HepG2 (cell line): Measurements from ENCODE around the gene GADD45B. TPM values are rescaled to one million over a fixed set of nuclear protein-coding genes. Genes with fewer than 3 reads are reported as not detected.
A peak's percentile ranks its signal among the peaks of the same experiment; 100 is the strongest.

ENCODE experiments used
- BCL3 ChIP-seq: sonication (generic); formaldehyde crosslinking; IDR thresholded peaks from 2 replicates; pipeline ENCODE4 v1.5.1; 2020; ENCODE audit warnings: mild to moderate bottlenecking, missing genetic modification reagents, moderate library complexity
- CHCHD3 ChIP-seq: sonication (generic); formaldehyde crosslinking; IDR thresholded peaks from 2 replicates; pipeline ENCODE4 v1.8.0; 2022; ENCODE audit warnings: mild to moderate bottlenecking, missing genetic modification reagents, moderate library complexity
- ETV6 ChIP-seq: sonication (generic); formaldehyde crosslinking; conservative IDR thresholded peaks from 2 replicates; pipeline ENCODE4 v1.4.0; 2020; ENCODE audit warnings: missing genetic modification reagents
- FOXA3 ChIP-seq: IDR thresholded peaks from 2 replicates; pipeline ENCODE4 v1.6.1; 2016; ENCODE audit warnings: missing genetic modification reagents, missing compliant biosample characterization
- HES4 ChIP-seq: sonication (generic); formaldehyde crosslinking; IDR thresholded peaks from 2 replicates; pipeline ENCODE4 v1.9.0; 2021; ENCODE audit warnings: mild to moderate bottlenecking, missing genetic modification reagents, borderline replicate concordance
- HOXA9 ChIP-seq: sonication (generic); formaldehyde crosslinking; IDR thresholded peaks from 2 replicates; pipeline ENCODE4 v1.8.1; 2022; ENCODE audit warnings: missing genetic modification reagents, mild to moderate bottlenecking, moderate library complexity, borderline replicate concordance
- IRX3 ChIP-seq: sonication (generic); formaldehyde crosslinking; IDR thresholded peaks from 2 replicates; pipeline ENCODE4 v1.8.1; 2023; ENCODE audit warnings: mild to moderate bottlenecking, low read depth, missing genetic modification reagents, borderline replicate concordance
- MXD4 ChIP-seq: IDR thresholded peaks from 2 replicates; pipeline ENCODE4 v1.6.1; 2016; ENCODE audit warnings: mild to moderate bottlenecking, missing biosample characterization, missing genetic modification reagents
- NFRKB ChIP-seq: fragments of 450-650 bp; IDR thresholded peaks from 2 replicates; pipeline ENCODE4 v1.6.1; 2017
- RAD51 ChIP-seq: fragments of 450-650 bp; IDR thresholded peaks from 2 replicates; pipeline ENCODE4 v1.6.1; 2016; ENCODE audit warnings: borderline replicate concordance
- RARA ChIP-seq: IDR thresholded peaks from 2 replicates; pipeline ENCODE4 v1.6.1; 2016; ENCODE audit warnings: missing genetic modification reagents, missing compliant biosample characterization
- RBFOX2 ChIP-seq: fragments of 200-400 bp; formaldehyde crosslinking; IDR thresholded peaks from 2 replicates; pipeline ENCODE4 v1.6.1; 2017; ENCODE audit warnings: low read depth, mild to moderate bottlenecking, low read length
- SRY ChIP-seq: sonication (generic); formaldehyde crosslinking; IDR thresholded peaks from 2 replicates; pipeline ENCODE4 v1.8.0; 2022; ENCODE audit warnings: mild to moderate bottlenecking, missing genetic modification reagents
- UBTF ChIP-seq: sonication (generic); formaldehyde crosslinking; IDR thresholded peaks from 2 replicates; pipeline ENCODE4 v1.4.0; 2020; ENCODE audit warnings: mild to moderate bottlenecking, missing genetic modification reagents
- YEATS2 ChIP-seq: sonication (generic); formaldehyde crosslinking; IDR thresholded peaks from 2 replicates; pipeline ENCODE4 v1.4.0; 2020; ENCODE audit warnings: missing genetic modification reagents, borderline replicate concordance
- ZFP82 ChIP-seq: sonication (generic); formaldehyde crosslinking; IDR thresholded peaks from 2 replicates; pipeline ENCODE4 v1.5.1; 2020; ENCODE audit warnings: mild to moderate bottlenecking, missing genetic modification reagents, borderline replicate concordance
- ZNF513 ChIP-seq: sonication (generic); formaldehyde crosslinking; conservative IDR thresholded peaks from 2 replicates; pipeline ENCODE4 v1.5.0; 2020; ENCODE audit warnings: missing genetic modification reagents
- ZNF614 ChIP-seq: IDR thresholded peaks from 2 replicates; pipeline ENCODE4 v1.6.1; 2018; ENCODE audit warnings: missing biosample characterization, missing genetic modification reagents, inconsistent platforms, borderline replicate concordance
- ZNF781 ChIP-seq: sonication (generic); formaldehyde crosslinking; IDR thresholded peaks from 2 replicates; pipeline ENCODE4 v1.5.1; 2020; ENCODE audit warnings: borderline replicate concordance, mild to moderate bottlenecking, missing genetic modification reagents; ENCODE audit errors: not compliant biosample characterization
- ZSCAN29 ChIP-seq: sonication (generic); formaldehyde crosslinking; conservative IDR thresholded peaks from 2 replicates; pipeline ENCODE4 v1.4.0; 2020; ENCODE audit warnings: mild to moderate bottlenecking, missing genetic modification reagents
- polyA plus RNA-seq, 8 experiments: library from polyadenylated mRNA; depleted of rRNA in 3 of 8; stranded (reverse) in 7 of 8; unstranded in 1 of 8; fragments of >200 nt; fragmentation: Illumina TruSeq in 4 of 8; extraction: Trizol in 4 of 8; gene quantifications; 2 replicates each; pipeline versions ENCODE4 v1.2.1 to v1.2.3, GENCODE V29; 2011 to 2016; ENCODE audit warnings: low read depth in 4 of 8, missing spikeins in 1 of 8, mixed read lengths in 1 of 8; ENCODE audit not compliant: insufficient read depth in 1 of 8
- total RNA-seq, 5 experiments: library from RNA; depleted of rRNA; stranded (reverse); fragments of >200 nt; fragmentation: Illumina TruSeq; extraction: Trizol; gene quantifications; 2 replicates each; pipeline ENCODE4 v1.2.3, GENCODE V29; 2016; ENCODE audit warnings: low read depth in 1 of 5
- TF ChIP-seq, protein P1 (sequence below): sonication (generic); formaldehyde crosslinking; IDR thresholded peaks from 2 replicates; pipeline ENCODE4 v1.9.0; 2021; ENCODE audit warnings: missing genetic modification reagents, borderline replicate concordance

The GADD45B gene
- total and polyA plus RNA-seq, 2 of the 13 experiments (the other 11 are each of a cell fraction or from before 2014, with no cell fraction given), result 4.6 to 34.1 TPM

- TF ChIP-seq ZSCAN29 (CRISPR knock-in tag) (peak; percentile 70; the same call in 1 of the 2 replicates), YEATS2 (CRISPR knock-in tag) (peak; percentile 87; the same call in 1 of the 2 replicates), HES4 (CRISPR knock-in tag) (peak; percentile 94; the same call in 1 of the 2 replicates), ZFP82 (CRISPR knock-in tag) (no peak; the same call in 1 of the 2 replicates), MXD4 (CRISPR knock-in tag) (peak; percentile 43; the same call in 1 of the 2 replicates), ETV6 (CRISPR knock-in tag) (0 out of 2 replicates have a peak, but pooled peaks have one; percentile 48), ZNF513 (CRISPR knock-in tag) (0 out of 2 replicates have a peak, but pooled peaks have one; percentile 30), NFRKB (no peak), IRX3 (CRISPR knock-in tag) (0 out of 2 replicates have a peak, but pooled peaks have one; percentile 77), UBTF (CRISPR knock-in tag) (no peak), RAD51 (peak; percentile 97), FOXA3 (peak; percentile 95), HOXA9 (CRISPR knock-in tag) (no peak), RBFOX2 (peak; percentile 99), SRY (CRISPR knock-in tag) (no peak), CHCHD3 (CRISPR knock-in tag) (no peak), ZNF614 (CRISPR knock-in tag) (no peak; the same call in 1 of the 2 replicates), RARA (CRISPR knock-in tag) (peak; percentile 77), BCL3 (peak; percentile 73), ZNF781 (CRISPR knock-in tag) (peak; percentile 87)
- TF ChIP-seq, protein P1, sequence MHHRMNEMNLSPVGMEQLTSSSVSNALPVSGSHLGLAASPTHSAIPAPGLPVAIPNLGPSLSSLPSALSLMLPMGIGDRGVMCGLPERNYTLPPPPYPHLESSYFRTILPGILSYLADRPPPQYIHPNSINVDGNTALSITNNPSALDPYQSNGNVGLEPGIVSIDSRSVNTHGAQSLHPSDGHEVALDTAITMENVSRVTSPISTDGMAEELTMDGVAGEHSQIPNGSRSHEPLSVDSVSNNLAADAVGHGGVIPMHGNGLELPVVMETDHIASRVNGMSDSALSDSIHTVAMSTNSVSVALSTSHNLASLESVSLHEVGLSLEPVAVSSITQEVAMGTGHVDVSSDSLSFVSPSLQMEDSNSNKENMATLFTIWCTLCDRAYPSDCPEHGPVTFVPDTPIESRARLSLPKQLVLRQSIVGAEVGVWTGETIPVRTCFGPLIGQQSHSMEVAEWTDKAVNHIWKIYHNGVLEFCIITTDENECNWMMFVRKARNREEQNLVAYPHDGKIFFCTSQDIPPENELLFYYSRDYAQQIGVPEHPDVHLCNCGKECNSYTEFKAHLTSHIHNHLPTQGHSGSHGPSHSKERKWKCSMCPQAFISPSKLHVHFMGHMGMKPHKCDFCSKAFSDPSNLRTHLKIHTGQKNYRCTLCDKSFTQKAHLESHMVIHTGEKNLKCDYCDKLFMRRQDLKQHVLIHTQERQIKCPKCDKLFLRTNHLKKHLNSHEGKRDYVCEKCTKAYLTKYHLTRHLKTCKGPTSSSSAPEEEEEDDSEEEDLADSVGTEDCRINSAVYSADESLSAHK (CRISPR knock-in tag), result no peak
Measured at GRCh38 chr19:2427429-2428320, 48.3 kb upstream of the GADD45B start, which contains the start of gene TIMM13 (continued).
